Caco-2 (cell line): Measurements from ENCODE around the gene ITGA11. TPM values are rescaled to one million over a fixed set of nuclear protein-coding genes. Genes with fewer than 3 reads are reported as not detected.

Source experiments
- BruUV-seq: library from RNA; stranded (reverse); fragments of 400-500 nt; replicated peaks from 2 replicates; lab custom pipeline; 2021; lab: Mats Ljungman, UMichigan
- CTCF ChIA-PET: fragments of 300-600 bp; sonication (Branson Sonifier 250); formaldehyde crosslinking; loops from one replicate; lab custom pipeline; 2022; ENCODE audit warnings: antibody characterized with exemption; lab: Charles Lee
- POLR2A ChIA-PET: fragments of 300-600 bp; sonication (Branson Sonifier 250); formaldehyde crosslinking; loops from one replicate; lab custom pipeline; 2022; ENCODE audit warnings: antibody characterized with exemption; lab: Charles Lee
- DNase-seq, 2 experiments: peaks; one replicate each; pipeline versions ENCODE4 v3.0.0 to v3.0.0-alpha.2; 2020 to 2022
- H3K27me3 ChIP-seq: replicated peaks from 2 replicates; pipeline ENCODE4 v1.6.0; 2011; ENCODE audit warnings: low read length; ENCODE audit not compliant: control insufficient read depth, insufficient read depth
- H3K36me3 ChIP-seq: 2 replicates; pipeline ENCODE4 v1.5.1; 2011; ENCODE audit warnings: low read length; ENCODE audit not compliant: control insufficient read depth, insufficient read depth
- H3K4me1 ChIP-seq: fragments of 250-450 bp; sonication (Bioruptor Pico); 2 replicates; pipeline ENCODE4 v1.5.1; 2020; ENCODE audit warnings: mild to moderate bottlenecking
- H3K4me3 ChIP-seq: 2 replicates; pipeline ENCODE4 v1.5.1; 2011; ENCODE audit warnings: low read depth, mild to moderate bottlenecking, control low read depth, low read length
- H3K9me3 ChIP-seq: fragments of 250-450 bp; sonication (Bioruptor Pico); 2 replicates; pipeline ENCODE4 v1.5.1; 2020; ENCODE audit warnings: mild to moderate bottlenecking, moderate library complexity
- H3K27ac Mint-ChIP-seq: one replicate; pipeline ENCODE4 v1.8.0; 2022; ENCODE audit warnings: mixed read lengths; ENCODE audit not compliant: unreplicated experiment
- H3K27me3 Mint-ChIP-seq: one replicate; pipeline ENCODE4 v1.8.0; 2022; ENCODE audit warnings: mixed read lengths; ENCODE audit not compliant: insufficient read depth, unreplicated experiment
- H3K36me3 Mint-ChIP-seq: one replicate; pipeline ENCODE4 v1.8.0; 2022; ENCODE audit warnings: mild to moderate bottlenecking, mixed read lengths; ENCODE audit not compliant: insufficient read depth, unreplicated experiment
- H3K4me1 Mint-ChIP-seq: one replicate; pipeline ENCODE4 v1.8.0; 2022; ENCODE audit warnings: low read depth, mixed read lengths; ENCODE audit not compliant: unreplicated experiment
- H3K4me3 Mint-ChIP-seq: one replicate; pipeline ENCODE4 v1.8.0; 2022; ENCODE audit warnings: mild to moderate bottlenecking, moderate library complexity, mixed read lengths; ENCODE audit not compliant: unreplicated experiment
- H3K9me3 Mint-ChIP-seq: one replicate; pipeline ENCODE4 v1.8.0; 2022; ENCODE audit warnings: mixed read lengths; ENCODE audit not compliant: unreplicated experiment
- CTCF ChIP-seq, 2 experiments: fragments of 200-600 bp in 1 of 2; IDR thresholded peaks; 1 replicate in 1 of 2; 2 replicates in 1 of 2; pipeline versions ENCODE4 v1.5.1 to v1.8.0; 2011 to 2022; ENCODE audit warnings: antibody characterized with exemption in 1 of 2, control low read depth in 1 of 2, inconsistent platforms in 1 of 2, low read depth in 1 of 2, low read length in 1 of 2, mild to moderate bottlenecking in 1 of 2, moderate library complexity in 1 of 2; ENCODE audit not compliant: insufficient read depth in 1 of 2, severe bottlenecking in 1 of 2, unreplicated experiment in 1 of 2
- intact Hi-C: fragments of 100-400 bp; cut with micrococcal nuclease; formaldehyde crosslinking; loops from one replicate; pipeline ENCODE4 v1.10.0; 2022; ENCODE audit not compliant: unreplicated experiment
- total RNA-seq: library from RNA; stranded (reverse); gene quantifications from 2 replicates; pipeline ENCODE4 v1.2.3, GENCODE V29; 2022

Gene ITGA11
- total RNA-seq, 1 experiment from 2014 or later = 0.18 TPM

- H3K27me3 ChIP-seq = no peaks in the 10 kb centered on the region
- ChIA-PET POLR2A (no interaction called here), CTCF (no interaction called here)
- Mint-ChIP-seq H3K27ac (peak overlapping the region; percentile 19), H3K27me3 (no peaks in the 10 kb centered on the region), H3K36me3 (peaks cover 20% of the 10 kb centered on the region), H3K4me3 (no peak overlapping the region), H3K9me3 (no peaks in the 10 kb centered on the region), H3K4me1 (peaks cover 23% of the 10 kb centered on the region)
- H3K36me3 ChIP-seq = no peaks in the 10 kb centered on the region
- H3K9me3 ChIP-seq = no peaks in the 10 kb centered on the region
- H3K4me3 ChIP-seq = no peak overlapping the region
- no peak for DNase-seq
- intact Hi-C loops = loop anchor here (10.0 kb wide), 1 partner anchor 134 kb away; the partner anchor contains the start of gene ITGA11
- peaks cover 26% of the 10 kb centered on the region for H3K4me1 ChIP-seq
- no TSS peak for BruUV-seq
- no peak for TF ChIP-seq CTCF (IDR thresholded peaks at IDR 0.05; ENCODE audit: insufficient read depth in 1 of 2, low read depth in 1 of 2, low read length in 1 of 2, severe bottlenecking in 1 of 2, unreplicated experiment in 1 of 2)
These were observed 130.7 kb downstream of the ITGA11 start for GRCh38 chr15:68301301-68301700.

GRCh38 chr15:68300115-68300940 lies 131.6 kb downstream of the ITGA11 start:
- H3K27me3 Mint-ChIP-seq = no peaks in the 10 kb centered on the region
- DNase-seq = peak; percentile 41 to 65
- no peaks in the 10 kb centered on the region for H3K9me3 Mint-ChIP-seq
- Histone ChIP-seq H3K36me3 (no peaks in the 10 kb centered on the region), H3K4me3 (no peak overlapping the region), H3K4me1 (peaks cover 23% of the 10 kb centered on the region), H3K9me3 (no peaks in the 10 kb centered on the region), H3K27me3 (no peaks in the 10 kb centered on the region)
- no peak for TF ChIP-seq CTCF (IDR thresholded peaks at IDR 0.05; ENCODE audit: insufficient read depth in 1 of 2, low read depth in 1 of 2, low read length in 1 of 2, severe bottlenecking in 1 of 2, unreplicated experiment in 1 of 2)
- ChIA-PET CTCF (no interaction called here), POLR2A (interaction anchor here (0.5 kb wide), 1 partner anchor 23 kb away, joined by 3 read pairs; the partner anchor contains the start of gene FEM1B)
- no peak overlapping the region for H3K4me3 Mint-ChIP-seq
- H3K4me1 Mint-ChIP-seq = peaks cover 21% of the 10 kb centered on the region
- intact Hi-C loops = loop anchor here (10.0 kb wide), 1 partner anchor 134 kb away; the partner anchor contains the start of gene ITGA11
- H3K27ac Mint-ChIP-seq = peak overlapping the region; percentile 55
- peaks cover 22% of the 10 kb centered on the region for H3K36me3 Mint-ChIP-seq
- BruUV-seq = no TSS peak

- POLR2A ChIA-PET = no interaction called here
- Mint-ChIP-seq H3K27ac (no peak overlapping the region), H3K27me3 (no peaks in the 10 kb centered on the region), H3K9me3 (no peaks in the 10 kb centered on the region), H3K4me3 (no peak overlapping the region), H3K4me1 (peaks cover 12% of the 10 kb centered on the region), H3K36me3 (peaks cover 22% of the 10 kb centered on the region)
- Histone ChIP-seq H3K36me3 (no peaks in the 10 kb centered on the region), H3K27me3 (no peaks in the 10 kb centered on the region), H3K9me3 (no peaks in the 10 kb centered on the region), H3K4me1 (peaks cover 14% of the 10 kb centered on the region), H3K4me3 (no peak overlapping the region)
- no peak for DNase-seq
- TF ChIP-seq CTCF (IDR thresholded peaks at IDR 0.05; ENCODE audit: insufficient read depth in 1 of 2, low read depth in 1 of 2, low read length in 1 of 2, severe bottlenecking in 1 of 2, unreplicated experiment in 1 of 2) = no peak
- no TSS peak for BruUV-seq
- CTCF ChIA-PET = no interaction called here
- intact Hi-C loops = no loop called here
These were observed 132.5 kb downstream of the ITGA11 start for GRCh38 chr15:68299436-68299835.
